ENCODE results near the gene YEATS4. TPM values are rescaled to one million over a fixed set of nuclear protein-coding genes. Genes with fewer than 3 reads are reported as not detected.

The YEATS4 gene
- total and polyA plus RNA-seq, 9 donors, result 5.7 to 26.0 (median 12.5) TPM

DNA sequence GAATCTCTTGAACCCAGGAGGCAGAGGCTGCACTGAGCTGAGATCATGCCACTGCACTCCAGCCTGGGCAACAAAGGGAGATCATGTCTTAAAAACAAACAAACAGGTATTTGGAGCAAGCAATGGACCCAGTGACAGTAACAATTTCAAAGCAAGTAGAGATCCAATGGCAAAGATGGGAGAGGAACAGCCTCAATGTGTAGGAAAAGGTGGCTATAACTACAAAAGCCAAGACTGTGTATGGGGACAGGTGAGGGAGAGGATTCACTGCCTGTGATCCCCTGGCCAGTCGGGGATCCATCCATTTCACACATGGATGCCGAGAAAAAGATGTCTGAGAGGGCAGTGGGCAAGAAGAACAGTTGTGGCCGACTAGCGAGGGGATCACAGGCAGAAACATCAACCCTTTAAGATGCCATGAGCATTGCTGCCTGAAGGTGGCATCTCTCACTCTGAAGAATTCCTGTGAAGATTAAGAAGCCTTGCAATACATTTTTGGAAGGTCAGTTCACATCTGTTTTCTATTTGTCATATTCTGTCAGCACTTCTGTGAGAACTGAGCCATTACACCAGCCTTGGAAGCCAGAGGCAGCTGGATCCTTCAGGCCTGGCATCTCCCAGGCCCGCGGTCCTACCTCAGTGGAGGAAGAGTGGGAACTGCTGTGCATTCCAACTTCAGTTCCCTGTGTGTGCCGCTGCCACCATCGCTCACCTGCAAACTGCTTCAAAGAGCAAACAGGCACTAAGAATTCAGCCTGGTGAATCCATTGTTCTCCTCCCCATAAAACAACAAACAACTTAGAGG lies 56.1 kb downstream of the YEATS4 start:
- no peaks in the 10 kb centered on the region for H3K9me3 ChIP-seq
- intact Hi-C loops (cut with DNase I), result loop anchor here in 2 of 4 donors (2.0 to 5.0 kb wide), 2 partner anchors 155 to 157 kb away; no protein-coding TSS in a partner anchor
- TF ChIP-seq, protein P1, sequence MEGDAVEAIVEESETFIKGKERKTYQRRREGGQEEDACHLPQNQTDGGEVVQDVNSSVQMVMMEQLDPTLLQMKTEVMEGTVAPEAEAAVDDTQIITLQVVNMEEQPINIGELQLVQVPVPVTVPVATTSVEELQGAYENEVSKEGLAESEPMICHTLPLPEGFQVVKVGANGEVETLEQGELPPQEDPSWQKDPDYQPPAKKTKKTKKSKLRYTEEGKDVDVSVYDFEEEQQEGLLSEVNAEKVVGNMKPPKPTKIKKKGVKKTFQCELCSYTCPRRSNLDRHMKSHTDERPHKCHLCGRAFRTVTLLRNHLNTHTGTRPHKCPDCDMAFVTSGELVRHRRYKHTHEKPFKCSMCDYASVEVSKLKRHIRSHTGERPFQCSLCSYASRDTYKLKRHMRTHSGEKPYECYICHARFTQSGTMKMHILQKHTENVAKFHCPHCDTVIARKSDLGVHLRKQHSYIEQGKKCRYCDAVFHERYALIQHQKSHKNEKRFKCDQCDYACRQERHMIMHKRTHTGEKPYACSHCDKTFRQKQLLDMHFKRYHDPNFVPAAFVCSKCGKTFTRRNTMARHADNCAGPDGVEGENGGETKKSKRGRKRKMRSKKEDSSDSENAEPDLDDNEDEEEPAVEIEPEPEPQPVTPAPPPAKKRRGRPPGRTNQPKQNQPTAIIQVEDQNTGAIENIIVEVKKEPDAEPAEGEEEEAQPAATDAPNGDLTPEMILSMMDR (IDR thresholded peaks at IDR 0.05), result peak; percentile 39 to 74 (median 74)
- TF ChIP-seq EP300 (IDR thresholded peaks at IDR 0.05), result no peak
- no peaks in the 10 kb centered on the region for H3K27me3 ChIP-seq
- no peak overlapping the region for H3K4me3 ChIP-seq
- peak; percentile 44 to 69 (median 51) for DNase-seq
- WGBS, 3 donors, result 21 to 24% (median 23%) methylated on average over 8 of the region's 8 CpGs
- H3K36me3 ChIP-seq, result no peaks in the 10 kb centered on the region
- H3K4me1 ChIP-seq (ENCODE audit: insufficient read depth), result no peaks in the 10 kb centered on the region
- peak overlapping the region in 1 of 2 donors; percentile 31 for H3K27ac ChIP-seq

DNA sequence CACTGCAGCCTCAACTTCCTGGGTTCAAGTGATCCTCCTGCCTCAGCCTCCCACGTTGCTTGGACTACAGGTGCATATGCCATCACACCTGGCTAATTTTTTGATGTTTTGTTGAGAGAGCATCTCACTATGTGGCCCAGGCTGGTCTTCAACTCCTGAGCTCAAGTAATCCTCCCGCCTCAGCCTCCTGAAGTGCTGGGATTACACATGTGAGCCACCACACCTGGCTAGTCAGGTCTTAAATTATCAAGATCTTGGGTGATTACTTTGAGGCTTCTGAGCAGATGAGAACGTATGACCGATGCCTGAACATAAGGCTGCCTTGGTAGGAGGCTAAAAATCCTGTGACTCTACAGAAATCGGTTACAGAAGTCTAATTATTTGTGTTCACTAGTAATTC lies 57.7 kb downstream of the YEATS4 start:
- no peak for TF ChIP-seq POLR2A (IDR thresholded peaks at IDR 0.05)
- TF ChIP-seq, protein P1 (IDR thresholded peaks at IDR 0.05), result no peak
- no peak for TF ChIP-seq EP300 (IDR thresholded peaks at IDR 0.05)
- Histone ChIP-seq H3K27me3 (no peaks in the 10 kb centered on the region), H3K4me1 (ENCODE audit: insufficient read depth) (no peaks in the 10 kb centered on the region), H3K9me3 (no peaks in the 10 kb centered on the region), H3K36me3 (no peaks in the 10 kb centered on the region), H3K4me3 (no peak overlapping the region), H3K27ac (no peak overlapping the region)
- intact Hi-C loops (cut with DNase I), result loop anchor here in 2 of 4 donors (2.0 to 5.0 kb wide), 2 partner anchors 154 to 155 kb away; no protein-coding TSS in a partner anchor
- no peak for DNase-seq
- 91 to 96% (median 94%) methylated on average over 5 of the region's 5 CpGs for WGBS, 3 donors

DNA sequence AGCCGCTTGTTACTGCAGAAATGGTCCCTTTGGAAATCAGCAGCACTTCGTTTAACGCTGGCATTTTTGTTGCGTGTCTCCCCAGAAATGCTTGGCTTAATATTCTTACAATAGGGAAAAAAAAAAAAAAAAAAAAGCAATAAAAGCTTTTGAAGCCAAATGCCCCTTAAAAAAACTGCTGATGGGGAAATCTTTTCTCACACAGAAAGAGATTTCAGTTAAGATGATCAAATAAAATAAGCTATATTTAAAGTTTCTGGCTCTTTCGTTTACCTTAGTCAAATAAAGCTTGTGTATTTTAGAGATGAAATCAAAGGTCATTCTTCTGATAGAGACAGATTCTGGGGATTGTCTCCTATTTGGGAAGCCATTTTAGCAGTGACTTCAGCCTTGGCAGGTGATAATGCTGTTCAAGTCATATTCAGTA lies 58.2 kb downstream of the YEATS4 start:
- intact Hi-C loops (cut with DNase I), result loop anchor here in 2 of 4 donors (2.0 to 5.0 kb wide), 2 partner anchors 153 to 155 kb away; no protein-coding TSS in a partner anchor
- TF ChIP-seq POLR2A (IDR thresholded peaks at IDR 0.05) (no peak), EP300 (IDR thresholded peaks at IDR 0.05) (no peak)
- TF ChIP-seq, protein P1 (IDR thresholded peaks at IDR 0.05), result no peak
- WGBS, 3 donors, result 80 to 96% (median 95%) methylated on average over 5 of the region's 5 CpGs

DNA sequence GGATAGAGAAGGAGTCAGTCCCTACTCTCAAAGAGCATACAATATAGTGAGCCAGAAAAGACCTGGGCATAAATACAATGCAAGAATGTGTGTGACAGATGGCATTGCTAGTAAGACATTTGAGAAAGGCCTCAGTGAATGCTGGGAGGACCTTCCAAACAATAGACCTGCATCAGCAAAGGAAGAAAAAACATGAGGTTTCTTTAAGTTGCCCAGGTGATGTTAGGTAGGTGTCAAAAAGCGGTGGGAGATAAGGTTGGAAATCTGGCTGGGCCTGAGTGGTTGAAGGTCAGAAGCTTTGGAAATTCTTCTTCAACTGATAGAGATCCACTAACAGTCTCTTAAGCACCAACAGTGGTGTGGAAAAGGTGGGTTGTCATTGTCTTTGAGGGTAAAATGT lies 60.2 kb downstream of the YEATS4 start:
- no peak for DNase-seq
- WGBS, 3 donors, result 98 to 100% (median 100%) methylated on average over 1 of the region's 1 CpG
- Histone ChIP-seq H3K9me3 (no peaks in the 10 kb centered on the region), H3K36me3 (no peaks in the 10 kb centered on the region), H3K4me1 (ENCODE audit: insufficient read depth) (no peaks in the 10 kb centered on the region), H3K4me3 (no peak overlapping the region), H3K27ac (no peak overlapping the region), H3K27me3 (no peaks in the 10 kb centered on the region)
- intact Hi-C loops (cut with DNase I), result loop anchor here in 2 of 4 donors (5.0 kb wide), 2 partner anchors 153 to 1462 kb away; no protein-coding TSS in a partner anchor
- TF ChIP-seq, protein P1 (IDR thresholded peaks at IDR 0.05), result no peak
- TF ChIP-seq EP300 (IDR thresholded peaks at IDR 0.05), result no peak
- TF ChIP-seq POLR2A (IDR thresholded peaks at IDR 0.05), result no peak

More for the DNA sequence above, 58.2 kb downstream of the YEATS4 start:
- no peak overlapping the region for H3K27ac ChIP-seq
- H3K9me3 ChIP-seq, result no peaks in the 10 kb centered on the region
- H3K4me3 ChIP-seq, result no peak overlapping the region
- no peaks in the 10 kb centered on the region for H3K27me3 ChIP-seq
- H3K36me3 ChIP-seq, result no peaks in the 10 kb centered on the region
- DNase-seq, result no peak
- H3K4me1 ChIP-seq (ENCODE audit: insufficient read depth), result no peaks in the 10 kb centered on the region
